NCI-H2107 treated with DMSO at 0.1 percent for 48 hours (cell line): ENCODE measurements around the gene CLIP2.
"Not testable (repeated sequence)": the region's sequence is repeated elsewhere in the genome, so short reads cannot be mapped to it uniquely, and the experiment has no call there.

ENCODE experiments used
- DNase-seq: peaks from one replicate; lab custom pipeline; 2025; ENCODE audit not compliant: unreplicated experiment; lab: John Stamatoyannopoulos, UW

The CLIP2 gene

DNA sequence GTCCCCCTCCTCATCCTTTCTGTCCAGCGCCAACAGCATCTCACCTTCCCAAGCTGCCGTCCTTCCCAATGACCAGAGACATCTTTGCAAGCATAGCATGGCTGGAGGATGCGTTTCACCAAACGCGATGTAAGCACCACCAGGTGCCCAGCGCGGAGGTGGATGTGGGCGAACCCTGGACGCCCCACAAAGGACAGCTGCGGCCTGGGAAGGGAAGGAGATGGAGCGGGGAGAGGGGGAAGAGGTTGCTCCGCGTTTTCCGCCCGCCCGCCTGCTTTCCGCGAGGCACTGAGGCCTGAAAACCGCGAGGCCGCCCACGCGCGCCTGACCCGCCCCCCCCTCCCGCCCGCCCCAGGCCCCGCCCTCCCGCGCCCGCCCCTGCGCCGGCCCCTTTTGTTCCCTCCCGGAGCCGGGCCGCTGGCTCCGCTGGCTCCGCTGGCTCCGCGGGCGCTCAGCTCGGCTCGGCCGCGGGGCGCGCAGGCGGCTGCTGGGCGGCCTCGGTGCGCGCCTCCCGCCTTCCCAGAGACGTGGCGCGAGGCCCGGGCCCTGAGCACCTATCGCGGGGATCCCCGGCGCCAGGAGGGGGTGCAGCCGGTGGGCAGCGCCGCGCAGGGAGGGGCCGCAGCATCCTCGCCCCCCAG, at the start of gene CLIP2:
Gene CLIP2, plus strand, starts transcription at position 390 of the 641 bp plus-strand sequence. CDS start 28,140 bp downstream, outside the sequence.
- peak; percentile 53 for DNase-seq

DNA sequence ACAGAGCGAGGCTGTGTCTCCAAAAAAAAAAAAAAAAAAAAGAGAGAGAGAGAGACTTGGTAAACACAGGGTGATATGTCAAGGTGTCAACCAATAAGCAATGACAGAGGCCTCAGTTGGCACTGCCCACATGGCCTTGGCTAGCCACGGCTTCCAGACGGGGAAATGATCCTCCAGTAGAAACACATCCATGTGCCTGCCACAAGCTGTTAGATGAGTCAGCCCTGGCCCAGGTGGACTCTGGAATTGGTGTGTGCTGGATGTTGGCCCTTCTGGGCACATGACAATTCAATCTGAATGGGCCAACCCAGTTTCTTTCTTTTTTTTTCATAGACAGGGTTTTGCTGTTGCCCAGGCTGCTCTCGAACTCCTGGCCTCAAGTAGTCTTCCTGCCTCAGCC, 48.7 kb upstream of the CLIP2 start:
- no peak for DNase-seq

DNA sequence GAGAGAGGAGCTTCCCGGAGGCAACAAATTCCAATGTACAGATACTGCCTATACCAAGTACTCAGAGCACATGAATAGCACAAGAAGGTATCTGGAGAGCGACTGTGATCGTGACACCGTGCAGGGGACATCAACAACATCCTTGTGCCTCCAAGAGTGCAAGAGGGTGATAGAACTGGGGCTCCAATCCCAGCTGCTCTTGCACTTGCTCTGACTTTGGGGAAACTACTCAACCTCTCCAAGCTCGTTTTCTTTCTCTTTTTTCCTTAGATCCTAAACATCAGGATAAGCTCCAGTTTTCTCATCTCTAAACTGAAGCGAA, 47.1 kb upstream of the CLIP2 start:
- no peak for DNase-seq

DNA sequence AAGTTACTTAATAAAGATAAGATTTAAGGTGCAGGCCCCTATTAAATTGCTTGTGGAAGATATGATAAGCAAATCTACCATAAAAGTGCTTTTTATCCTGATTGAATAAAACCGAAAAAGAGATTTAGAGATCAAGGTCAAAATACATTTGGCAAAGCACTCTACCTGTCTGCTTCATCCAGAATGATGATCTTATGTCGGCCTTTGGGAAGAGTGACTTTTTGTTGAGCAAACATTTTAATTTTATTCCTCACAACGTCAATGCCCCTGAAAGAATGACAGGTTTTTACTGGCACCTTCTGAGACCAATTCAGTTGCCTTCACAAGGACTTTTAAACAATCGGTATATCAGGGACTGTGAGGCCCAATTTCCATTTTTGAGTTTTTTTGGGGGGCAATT, 42.7 kb upstream of the CLIP2 start:
- no peak for DNase-seq

DNA sequence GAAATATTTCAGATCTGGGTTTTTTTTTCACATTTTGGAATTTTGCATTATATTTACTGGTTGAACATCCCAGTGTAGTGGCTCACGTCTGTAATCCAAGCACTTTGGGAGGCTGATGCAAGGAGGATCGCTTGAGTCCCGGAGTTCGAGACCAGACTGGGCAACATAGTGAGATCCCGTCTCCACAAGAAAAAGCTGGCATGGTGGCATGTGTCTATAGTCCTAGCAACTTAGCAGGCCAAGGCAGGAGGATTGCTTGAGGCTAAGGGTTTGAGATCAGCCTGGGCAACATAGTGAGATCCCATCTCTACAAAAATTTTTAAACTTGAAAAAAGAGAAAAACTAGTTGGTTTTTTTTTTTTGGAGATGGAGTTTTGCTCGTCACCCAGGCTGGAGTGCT, 41.1 kb upstream of the CLIP2 start:
- no peak for DNase-seq

DNA sequence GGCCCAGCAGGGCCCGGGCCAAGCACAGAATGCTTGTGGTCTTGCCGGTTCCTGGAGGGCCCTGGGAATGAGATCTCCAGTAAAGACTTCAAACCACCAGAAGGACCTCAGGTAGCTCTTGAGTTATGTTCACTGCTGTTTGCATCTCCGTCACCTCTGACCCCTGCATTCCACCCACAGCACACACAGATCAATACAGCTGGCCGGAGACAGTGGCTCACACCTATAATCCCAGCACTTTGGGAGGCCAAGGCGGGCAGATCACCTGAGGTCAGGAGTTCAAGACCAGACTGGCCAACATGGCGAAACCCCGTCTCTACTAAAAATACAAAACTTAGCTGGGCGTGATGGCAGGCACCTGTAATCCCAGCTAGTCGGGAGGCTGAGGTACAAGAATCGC, 40.1 kb upstream of the CLIP2 start:
- DNase-seq: not testable (repeated sequence)

DNA sequence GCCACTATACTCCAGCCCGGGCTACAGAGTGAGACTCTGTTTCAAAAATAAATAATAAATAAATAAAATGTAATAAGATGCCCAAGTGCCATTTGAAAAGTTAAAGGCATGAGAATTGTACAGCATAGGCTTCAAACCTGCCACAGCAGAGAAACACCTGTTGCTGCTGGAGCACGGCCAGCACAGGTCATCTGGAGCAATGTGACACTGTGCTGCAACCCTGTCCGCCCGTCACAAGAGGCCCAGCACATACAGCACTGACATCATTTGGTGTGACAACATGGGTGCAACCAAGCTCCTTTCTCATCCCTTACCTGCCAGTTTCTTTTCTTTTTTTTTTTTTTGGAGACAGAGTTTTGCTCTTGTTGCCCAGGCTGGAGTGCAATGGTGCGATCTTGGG, 36.3 kb upstream of the CLIP2 start:
- peak; percentile 82 for DNase-seq

DNA sequence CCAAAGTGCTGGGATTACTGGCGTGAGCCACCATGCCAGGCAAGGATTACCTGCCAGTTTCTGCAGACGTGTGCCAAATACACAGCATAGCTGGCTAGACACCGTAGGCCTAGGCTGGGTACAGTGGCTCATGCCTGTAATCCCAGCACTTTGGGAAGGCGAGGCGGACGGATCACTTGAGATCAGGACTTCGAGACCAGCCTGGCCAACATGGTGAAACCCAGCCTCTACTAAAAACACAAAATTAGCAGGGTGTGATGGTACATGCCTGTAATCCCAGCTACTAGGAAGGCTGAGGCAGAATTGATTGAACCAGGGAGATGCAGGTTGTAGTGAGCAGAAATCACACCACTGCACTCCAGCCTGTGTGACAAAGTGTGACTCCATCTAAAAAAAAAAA, 35.9 kb upstream of the CLIP2 start:
- DNase-seq: no peak

DNA sequence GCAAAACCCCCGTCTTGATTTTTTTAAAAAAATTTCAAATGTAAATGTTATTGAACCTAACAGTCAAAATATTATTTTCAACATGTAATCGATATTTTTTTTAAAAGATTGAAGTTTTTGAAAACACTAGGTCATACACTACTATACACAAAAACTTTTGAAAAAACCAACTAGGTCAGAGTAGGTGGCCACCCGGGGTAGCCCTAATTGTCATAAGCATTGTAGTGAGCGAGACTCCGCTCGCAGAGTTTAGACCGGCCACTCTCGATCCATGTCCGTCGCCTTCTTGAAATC, 35.4 kb upstream of the CLIP2 start:
- DNase-seq: no peak

DNA sequence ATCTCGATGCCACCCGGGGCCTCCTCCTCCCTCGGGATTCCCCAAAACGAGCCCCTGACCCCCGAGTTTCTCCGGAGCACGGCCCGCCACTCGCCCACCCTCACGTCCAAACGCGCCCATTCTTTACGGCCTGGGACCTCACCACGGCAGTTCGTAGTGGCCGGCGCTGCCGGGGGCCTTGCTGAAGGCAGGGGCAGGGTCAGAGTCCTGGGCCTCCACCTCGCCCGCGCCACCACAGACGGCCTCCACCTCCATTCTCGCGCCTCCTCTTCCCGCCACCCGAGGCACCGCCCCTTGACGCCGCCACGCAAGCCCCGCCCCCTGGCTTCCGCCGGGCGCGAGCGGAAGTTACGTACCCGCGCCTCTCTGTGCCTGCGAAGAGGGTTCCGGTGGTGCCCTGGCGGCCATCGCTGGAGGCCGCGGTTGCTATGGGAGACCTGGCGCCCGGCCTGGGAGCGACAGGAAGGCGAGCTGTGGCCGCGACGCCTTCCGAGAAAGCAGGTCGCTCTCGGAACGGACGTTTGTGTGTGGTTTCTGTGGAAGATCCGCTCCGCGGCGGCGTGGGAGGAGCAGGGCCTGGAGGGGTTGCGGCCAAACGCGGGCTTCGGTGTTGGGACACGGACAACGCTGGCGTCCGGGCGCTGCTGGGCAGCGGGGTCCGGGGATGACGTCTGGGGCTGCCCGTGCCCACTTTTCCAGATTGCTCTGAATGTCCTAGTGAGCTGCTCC, 34.9 kb upstream of the CLIP2 start, which contains the start of gene RFC2:
Gene RFC2, minus strand, starts transcription at position 271 of the 729 bp plus-strand sequence. Its CDS starts 16 bp downstream, at position 255.
- peak; percentile 87 for DNase-seq

DNA sequence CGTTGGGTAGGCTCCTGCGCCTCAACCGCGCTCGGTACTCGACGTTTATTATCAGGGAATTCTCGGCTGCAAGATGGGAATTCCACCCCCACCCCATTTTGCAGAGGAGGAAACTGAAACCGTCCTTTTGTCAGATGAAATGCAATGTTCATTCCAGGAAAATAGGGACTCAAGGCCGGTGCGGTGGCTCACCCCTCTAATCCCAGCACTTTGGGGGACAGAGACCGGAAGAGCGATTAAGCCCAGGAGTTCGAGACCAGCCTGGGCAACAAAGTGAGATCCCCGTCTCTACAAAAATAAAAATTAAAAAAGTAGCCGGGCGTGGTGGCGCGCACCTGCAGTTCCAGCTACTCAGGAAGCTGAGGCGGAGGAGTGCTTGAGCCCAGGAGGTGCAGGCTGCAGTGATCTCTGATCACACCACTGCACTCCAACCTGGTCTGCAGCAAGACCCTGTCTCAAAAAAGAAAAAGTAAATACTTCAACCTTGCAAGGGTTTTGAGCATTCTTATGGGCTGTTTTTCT, 34.3 kb upstream of the CLIP2 start:
- DNase-seq: no peak

DNA sequence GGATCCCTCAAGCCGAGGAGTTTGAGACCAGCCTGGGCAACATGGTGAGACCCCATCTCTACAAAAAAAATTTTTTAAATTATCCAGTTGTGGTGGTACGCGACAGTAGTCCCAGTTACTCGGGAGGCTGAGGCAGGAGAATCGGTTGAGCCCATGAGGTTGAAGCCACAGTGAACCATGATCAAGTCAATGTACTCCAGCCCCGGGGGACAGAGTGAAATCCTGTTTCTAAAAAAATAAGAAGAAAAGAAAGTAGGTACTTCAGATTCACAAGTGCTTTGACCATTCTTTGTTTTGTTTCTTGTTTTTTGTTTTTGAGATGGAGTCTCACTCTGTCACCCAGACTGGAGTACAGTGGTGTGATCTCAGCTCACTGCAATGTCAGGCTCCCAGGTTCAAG, 33.7 kb upstream of the CLIP2 start:
- not testable (repeated sequence) for DNase-seq

DNA sequence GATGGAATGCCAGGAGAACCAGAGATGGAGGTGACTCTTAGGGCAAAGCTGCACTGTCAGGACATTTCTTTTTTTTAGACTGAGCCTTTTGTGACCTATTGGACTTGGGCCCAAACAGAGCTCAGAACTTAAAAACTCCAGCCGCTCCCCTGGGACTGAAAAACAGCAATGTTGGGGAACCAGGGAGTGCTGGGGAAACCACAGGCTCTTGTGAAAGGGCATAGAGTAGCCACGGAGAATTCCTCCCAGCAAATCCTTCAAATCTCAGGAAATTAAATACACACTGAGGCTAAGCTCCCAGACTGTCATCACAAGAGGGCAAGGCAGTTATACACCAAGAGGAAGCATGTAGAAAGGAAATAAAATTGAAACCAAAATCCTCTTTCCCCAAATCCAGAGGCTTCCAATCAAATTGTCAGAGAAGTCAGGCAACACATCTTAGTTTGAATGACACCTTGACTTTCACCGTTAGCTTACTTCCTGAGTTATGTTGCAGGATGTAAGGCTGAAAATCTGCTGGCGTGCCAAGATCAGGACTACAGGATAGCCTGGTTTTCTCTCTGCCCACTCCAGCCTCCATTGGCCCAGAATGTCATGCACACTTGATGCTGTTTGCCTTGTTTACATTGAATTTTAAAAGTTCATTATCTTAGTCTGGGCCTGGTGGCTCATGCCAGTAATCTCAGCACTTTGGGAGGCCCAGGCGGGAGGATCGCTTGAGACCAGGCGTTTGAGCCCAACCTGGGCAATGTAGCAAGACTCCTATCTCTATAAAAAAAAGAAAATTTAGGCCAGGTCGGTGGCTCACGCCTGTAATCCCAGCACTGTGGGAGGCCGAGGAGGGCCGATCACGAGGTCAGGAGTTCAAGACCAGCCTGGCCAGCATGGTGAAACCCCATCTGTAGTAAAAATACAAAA, 32.5 kb upstream of the CLIP2 start:
- DNase-seq: no peak

DNA sequence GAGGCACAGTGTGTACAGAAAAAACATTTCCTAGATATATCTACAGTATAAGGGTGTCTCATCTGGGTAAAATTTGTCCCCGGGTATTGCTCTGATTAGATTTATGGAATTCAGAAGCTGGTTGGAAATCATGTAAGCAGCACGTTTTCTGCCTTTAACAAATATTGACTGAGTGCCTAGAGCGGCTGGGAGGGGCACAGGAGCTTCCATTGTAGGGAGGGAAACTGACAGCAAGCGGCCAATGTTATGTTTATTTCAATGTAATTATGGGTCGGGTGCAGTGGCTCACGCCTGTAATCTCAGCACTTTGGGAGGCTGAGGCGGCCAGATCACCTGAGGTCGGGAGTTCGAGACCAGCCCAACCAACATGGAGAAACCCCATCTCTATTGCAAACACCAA, 30.6 kb upstream of the CLIP2 start:
- DNase-seq: no peak

DNA sequence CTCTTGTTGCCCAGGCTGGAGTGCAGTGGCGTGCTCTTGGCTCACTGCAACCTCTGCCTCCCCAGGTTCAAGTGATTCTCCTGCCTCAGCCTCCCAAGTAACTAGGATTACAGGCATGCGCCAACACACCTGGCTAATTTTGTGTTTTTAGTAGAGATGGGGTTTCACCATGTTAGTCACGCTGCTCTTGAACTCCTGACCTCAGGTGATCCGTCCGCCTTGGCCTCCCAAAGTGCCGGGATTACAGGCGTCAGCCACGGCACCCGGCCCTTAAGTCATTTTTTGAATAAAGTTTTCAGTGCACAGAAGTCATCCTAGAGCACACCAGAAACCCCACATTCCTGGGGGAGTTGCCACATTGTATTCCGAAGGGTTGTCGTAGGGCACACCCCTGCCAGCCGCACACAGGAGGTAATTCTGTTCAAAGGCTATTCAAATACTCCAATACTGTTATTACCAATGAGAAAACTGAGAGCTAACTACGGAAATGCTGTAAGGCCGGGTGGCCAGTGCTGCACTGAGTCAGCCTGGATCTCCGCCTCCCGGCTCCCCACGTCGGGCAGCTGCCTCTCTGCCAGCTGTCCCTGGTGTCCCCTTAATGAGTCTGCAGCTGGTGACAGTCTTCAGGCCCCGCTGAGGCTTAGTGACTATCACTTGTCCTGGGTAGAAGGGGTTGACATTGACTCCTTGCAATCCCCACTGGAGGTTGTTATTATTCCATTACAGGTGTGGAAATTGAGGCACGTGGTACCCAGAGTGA, 26.4 kb upstream of the CLIP2 start:
- no peak for DNase-seq

DNA sequence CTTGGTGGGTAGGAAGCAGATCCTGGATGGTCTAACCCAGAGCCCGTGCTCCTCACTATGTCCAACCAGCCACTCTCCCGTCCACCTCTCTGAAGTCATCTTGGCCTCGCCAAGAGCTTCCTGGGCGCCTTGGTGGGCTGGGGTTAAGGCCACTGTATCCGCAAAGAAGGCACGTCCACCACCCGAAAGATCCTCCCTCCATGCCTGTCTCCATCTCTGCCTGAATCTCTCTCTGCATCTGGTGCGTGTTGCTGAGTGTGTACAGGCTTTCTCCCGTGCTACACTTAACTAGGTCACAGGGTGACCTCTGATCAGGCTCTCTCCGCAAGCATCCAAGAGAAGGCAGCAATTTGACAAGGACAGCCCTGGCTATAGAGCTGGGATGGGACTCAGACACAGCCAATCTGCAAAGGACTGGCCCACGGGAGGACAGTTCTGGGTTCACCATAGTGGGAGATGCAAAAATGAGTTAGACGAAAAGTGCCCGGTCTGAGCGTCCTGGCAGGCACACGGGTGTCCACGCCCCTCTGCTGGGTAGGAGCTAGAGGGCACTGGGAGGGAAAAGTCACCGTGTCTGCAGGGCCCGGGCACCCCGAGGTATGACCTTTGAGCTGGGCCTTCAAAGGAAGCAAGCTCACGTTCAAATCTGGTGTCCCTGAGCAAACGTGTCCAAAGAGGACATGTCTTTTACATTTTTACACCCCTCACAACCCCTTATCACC, 25.6 kb upstream of the CLIP2 start:
- no peak for DNase-seq

DNA sequence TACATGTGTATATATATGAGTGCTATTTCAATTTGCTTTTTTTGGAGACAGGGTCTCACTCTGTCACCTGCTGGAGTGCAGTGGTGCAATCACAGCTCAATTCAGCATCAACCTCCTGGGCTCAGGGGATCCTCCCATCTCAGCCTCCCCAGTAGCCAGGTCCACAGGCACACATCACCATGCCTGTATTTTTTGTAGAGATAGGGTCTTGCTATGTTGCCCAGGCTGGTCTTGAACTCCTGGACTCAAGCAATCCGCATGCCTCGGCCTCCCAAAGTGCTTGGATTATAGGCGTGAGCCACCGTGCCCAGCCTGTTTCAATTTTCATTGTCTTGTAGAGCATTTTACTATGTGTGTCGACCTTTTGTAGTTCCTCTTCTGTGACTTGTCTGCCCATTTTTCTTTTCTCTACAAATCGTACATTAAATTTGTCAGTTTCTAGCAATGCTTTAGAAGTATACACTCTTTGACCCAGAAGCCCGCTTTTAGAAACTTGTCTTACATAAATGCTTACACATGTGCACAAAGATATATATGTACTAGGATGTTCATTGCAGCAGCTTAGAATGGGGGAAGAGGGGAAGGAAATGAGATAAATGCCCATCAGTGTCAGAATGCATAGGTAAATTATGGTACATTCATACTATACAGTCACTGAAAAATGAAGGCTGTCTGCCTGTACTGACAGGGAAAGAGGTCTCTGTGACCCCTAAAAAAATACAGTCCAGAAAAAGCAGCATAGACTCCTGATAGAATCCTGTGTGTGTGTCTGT, 22.8 kb upstream of the CLIP2 start:
- no peak for DNase-seq

DNA sequence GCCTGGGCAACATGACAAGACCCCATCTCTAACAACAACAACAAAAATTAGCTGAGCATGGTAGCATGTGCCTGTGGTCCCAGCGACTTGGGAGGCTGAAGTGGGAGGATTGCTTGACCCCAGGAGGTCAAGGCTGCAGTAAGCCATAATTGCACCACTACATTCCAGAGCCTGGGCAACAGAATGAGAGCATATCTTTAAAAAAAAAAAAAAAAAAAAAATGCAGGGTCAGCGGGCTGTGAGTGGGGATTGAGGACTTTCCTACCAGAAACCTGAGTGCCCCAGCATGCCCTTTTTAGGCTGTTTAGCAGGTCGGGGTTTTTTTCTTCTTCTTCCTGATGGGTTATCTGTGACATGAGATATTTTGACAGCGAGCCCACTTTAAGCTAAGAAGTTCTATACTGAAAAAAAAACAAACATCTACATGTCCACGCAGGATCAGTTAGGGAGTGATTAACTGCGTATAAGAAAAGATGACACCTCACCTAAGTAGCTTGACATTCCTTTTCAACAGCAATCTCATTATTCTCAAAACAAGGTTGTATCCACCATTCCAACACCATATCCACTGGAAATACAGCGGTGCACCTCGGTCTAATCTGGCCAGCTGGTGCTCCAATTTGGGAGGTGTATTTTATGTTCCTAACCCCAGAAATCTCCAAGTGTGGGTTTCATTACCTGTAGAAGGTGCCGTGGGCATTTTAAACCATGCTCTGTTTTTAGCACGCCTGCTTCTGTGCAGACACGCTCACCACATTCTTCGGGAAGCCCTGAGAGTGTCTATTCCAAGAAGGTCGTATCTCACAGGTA, 21.2 kb upstream of the CLIP2 start:
- DNase-seq: no peak

DNA sequence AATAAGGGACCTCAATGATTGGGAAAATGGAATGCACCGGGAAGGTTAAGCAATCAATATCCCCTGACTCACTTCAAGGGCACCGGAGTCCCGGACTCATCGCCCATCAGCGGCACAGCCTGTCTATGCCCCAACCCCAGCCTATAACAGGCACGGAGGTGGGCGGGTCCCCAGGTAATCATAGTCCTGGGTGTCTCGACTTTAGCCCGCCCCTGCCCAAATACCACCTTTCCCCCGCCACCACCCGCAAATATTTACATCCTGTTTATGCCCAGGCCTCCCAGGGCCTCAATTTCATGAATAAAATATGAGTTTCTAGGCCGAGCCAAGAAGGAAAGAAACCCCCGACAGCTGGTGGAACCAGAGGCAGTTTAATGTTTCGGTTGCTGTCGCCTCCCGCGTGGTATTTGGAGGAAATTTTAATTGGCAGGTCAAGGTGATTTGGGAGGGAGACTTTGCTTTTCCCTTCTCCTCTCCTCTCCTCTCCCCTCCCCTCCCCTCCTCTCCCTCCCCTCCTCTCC, 19.4 kb upstream of the CLIP2 start:
- peak; percentile 71 for DNase-seq
